Stimulated activated CD4-positive, alpha-beta T cell treated with anti-CD3 and anti-CD28 coated beads, Interleukin-2, amount 100 ng/mL, for 4 hours (primary cell): ENCODE measurements around the gene NSMF.

Source experiments
- DNase-seq: peaks from one replicate; pipeline ENCODE4 v3.0.0-alpha.2; 2020; ENCODE audit warnings: low read depth

NSMF gene

DNA sequence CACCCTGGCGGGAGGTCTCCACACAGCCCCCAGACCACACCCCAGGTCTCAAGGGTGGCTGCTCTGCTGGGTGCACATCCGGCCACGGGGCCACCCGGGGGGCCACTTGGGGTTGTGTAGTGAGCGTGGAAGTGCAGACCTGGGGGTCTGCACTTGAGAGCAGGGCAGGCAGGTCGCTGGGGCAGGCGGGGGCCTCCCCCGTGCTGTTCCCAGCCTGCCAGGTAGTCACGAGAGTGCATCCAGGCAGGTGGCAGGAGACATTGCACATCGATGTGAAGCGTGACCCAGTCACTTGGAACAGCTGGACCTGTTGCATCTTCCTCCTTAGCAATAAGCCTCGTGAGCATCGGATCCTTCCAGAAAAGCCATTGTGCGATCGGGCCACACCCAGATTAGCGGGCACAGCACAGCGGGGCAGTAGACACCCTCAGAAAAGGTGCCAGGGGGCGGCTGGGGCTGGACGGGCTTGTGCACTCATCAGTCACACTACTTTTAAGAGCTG lies 13.2 kb downstream of the NSMF start:
- DNase-seq = no peak

DNA sequence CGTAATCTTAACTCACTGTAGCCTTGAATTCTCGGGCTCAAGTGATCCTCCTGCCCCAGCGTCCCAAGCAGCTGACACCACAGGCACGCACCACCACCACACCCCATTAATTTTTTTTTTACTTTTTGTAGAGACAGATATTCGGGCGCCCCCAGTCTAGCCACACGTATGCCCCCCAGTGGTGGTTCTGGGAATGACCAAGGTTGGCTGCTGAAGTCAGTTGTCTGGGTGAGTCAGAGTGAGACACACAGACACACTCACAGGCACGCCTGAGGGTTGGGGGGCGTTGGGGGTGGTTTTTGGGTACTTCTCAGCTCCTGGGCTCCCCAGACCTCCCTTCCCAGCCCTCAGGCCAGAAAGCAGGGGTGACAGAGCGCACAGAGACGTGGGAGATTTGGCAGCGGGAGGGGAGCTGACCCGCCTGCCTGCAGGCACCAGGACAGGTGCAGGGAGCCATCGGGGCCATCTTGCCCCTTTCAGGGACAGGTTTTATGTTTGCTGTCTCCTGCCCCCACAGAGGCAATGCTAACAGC lies 13.8 kb downstream of the NSMF start:
- peak; percentile 83 for DNase-seq

DNA sequence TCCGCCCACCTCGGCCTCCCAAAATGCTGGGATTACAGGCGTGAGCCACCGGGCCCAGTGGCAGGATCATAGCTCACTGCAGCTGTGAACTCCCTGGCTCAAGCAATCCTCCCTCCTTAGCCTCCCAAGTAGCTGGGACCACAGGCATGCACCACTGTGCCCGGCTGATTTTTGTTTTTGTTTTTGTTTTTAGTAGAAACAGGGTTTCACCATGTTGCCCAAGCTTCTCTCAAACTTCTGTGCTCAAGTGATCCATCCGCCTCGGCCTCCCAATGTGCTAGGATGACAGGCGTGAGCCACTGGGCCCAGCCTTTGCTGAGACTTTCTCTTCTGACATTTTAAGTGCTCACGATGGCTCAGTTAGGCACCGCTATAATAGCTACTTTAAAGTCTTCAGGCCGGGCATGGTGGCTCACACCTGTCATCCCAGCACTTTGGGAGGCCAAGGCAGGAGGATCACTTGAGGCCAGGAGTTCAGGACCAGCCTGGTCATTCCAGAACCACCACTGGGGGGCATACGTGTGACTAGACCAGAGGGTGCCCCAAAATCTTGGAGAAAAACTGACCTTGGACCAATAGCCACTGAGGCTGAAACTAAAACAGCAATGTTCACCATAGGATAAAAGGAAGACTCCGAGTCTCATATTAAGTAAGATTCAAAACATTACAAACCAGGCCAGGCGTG lies 14.9 kb downstream of the NSMF start:
- no peak for DNase-seq

DNA sequence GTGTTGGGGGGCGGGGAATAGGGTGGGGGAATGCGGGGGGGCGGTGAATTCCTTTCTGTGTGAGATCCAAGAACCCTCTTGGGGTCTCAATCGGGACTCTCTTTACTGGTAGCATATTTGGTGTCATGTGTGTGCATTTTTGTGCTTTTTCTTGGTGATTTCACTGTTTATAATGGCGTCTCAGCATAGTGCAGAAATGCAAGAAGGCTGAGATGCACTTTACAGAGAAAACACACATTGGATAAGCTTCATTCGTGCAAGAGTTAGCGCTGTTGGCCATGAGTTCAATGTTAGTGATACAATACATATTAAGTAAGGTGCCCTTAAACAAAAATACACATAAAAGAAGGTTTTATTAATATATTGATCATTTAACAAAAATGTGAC lies 17.2 kb downstream of the NSMF start:
- no peak for DNase-seq

DNA sequence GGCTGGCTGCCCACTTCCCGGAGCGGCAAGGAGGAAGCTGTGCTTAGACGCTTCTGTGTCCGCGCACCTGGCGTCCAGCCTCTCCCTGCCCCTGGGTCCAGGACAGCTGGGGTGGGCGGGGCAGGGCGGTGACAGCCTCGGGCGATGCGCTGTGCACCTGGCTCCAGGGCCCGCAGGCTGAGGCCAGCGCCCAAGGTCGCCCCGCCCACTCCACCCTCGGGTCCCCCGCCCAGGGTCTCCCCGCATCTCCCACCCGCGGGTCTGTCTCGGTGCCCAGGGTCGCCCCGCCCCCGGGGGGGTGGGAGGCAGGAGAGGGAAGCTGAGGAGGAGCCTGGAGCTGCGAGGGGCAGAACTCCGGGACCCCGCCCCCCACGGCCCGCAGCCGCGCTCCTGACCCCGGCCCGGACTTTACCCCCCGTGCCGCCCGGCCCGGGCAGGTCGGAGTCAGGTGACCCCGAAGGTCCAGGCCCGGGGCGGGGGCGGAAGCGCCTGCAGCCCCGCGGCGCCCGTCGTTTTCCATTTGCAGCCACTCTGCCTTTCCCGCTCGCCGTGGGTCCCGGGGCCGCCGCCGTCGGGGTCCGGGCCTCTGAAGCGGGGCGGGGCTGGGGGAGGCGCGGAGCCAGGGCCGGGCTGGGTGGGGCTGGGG lies 17.7 kb downstream of the NSMF start, which contains the start of gene ENTPD8:
TSS of gene ENTPD8 (minus strand) at position 69 of the 646 bp plus-strand sequence. CDS start 3,072 bp downstream, outside the sequence.
- DNase-seq = no peak

DNA sequence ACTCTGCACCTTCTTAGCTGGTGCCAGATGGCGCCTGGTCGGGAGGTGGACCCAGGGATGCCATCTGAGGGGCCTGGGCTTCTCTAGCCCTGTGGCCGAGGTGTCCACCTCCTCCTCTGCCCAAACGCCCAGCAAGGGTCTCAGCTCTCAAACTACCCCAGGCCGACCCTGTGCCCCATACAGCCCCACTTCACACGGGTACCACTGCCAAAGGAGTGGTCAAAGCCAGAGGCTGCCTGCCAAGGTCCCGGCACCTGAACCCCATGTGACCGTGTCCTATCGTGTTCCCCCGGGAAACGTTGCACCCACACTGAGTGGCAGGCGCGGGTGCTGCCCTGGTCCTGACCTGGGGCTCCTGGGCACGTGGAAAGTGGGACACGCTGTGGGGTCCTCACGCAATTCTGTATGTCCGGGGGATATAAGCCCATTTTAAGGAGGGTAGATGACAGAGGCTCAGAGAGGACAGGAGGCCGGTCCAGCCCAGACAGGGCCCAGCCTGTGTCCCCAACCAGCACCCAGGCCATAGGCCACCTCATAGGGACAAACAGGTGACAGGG lies 19.9 kb downstream of the NSMF start:
- DNase-seq = no peak

DNA sequence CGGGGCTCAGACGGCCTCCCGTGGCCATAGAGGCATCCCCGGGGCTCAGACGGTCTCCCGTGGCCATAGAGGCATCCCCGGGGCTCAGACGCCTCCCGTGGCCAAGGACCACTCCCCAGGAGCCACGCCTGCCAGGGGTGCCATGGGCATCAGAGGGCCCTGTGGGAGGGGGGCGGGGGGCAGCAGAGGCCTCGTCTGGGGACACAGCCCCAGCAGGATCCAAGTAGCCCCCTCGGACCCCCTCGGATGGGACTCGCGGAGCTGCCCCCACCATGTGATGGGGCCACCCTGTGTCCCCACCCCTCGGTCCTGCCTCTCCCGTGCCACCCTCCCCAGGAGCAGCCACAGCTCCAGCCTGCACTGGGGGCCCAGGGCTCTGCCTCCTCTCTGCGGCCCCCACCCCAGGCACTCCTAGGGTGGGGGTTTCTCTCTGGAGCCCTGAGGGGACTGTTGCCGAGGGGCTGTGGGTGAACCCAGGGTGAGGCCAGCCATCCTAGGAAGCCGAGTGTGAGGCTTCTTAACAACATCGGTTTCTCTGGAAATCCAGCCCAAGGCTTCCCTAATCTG lies 20.5 kb downstream of the NSMF start:
- DNase-seq = no peak

DNA sequence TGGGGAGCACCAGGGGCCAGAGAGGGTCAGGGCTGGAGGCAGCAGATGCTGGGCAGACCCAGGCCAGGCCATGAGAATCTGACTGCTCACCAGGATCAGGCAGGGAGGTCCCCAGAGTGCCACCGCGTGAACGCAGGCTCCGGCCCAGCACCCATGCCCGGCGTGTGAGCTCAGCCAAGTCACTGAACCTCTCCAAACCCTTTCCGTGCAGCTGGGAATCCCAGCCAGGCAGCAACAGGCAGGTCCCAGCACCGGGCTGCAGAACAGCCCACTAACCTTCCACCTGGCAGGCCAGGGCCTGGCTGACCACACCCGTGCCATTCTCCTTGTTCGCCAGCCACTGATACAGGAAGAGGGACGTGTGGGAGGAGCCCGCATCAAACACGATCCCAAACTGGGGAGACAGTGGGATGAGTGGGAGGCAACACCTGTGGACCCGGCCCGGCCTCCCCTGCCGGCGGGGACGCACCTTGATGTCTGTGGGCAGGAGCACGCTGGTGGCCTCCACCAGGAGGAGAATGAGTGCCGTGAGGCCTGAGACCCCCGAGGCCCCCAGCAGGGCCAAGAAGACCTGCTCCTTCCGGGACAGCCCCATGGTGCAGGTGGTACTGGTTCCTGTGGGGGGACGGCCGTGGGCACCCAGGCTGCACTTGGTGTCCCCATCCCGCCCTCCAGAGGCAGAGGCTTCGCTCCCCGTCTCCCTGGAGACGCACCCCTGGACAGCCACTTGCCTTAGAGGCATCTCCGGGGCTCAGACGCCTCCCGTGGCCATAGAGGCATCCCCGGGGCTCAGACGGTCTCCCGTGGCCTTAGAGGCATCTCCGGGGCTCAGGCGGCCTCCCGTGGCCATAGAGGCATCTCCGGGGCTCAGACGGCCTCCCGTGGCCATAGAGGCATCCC lies 21.2 kb downstream of the NSMF start:
- no peak for DNase-seq

DNA sequence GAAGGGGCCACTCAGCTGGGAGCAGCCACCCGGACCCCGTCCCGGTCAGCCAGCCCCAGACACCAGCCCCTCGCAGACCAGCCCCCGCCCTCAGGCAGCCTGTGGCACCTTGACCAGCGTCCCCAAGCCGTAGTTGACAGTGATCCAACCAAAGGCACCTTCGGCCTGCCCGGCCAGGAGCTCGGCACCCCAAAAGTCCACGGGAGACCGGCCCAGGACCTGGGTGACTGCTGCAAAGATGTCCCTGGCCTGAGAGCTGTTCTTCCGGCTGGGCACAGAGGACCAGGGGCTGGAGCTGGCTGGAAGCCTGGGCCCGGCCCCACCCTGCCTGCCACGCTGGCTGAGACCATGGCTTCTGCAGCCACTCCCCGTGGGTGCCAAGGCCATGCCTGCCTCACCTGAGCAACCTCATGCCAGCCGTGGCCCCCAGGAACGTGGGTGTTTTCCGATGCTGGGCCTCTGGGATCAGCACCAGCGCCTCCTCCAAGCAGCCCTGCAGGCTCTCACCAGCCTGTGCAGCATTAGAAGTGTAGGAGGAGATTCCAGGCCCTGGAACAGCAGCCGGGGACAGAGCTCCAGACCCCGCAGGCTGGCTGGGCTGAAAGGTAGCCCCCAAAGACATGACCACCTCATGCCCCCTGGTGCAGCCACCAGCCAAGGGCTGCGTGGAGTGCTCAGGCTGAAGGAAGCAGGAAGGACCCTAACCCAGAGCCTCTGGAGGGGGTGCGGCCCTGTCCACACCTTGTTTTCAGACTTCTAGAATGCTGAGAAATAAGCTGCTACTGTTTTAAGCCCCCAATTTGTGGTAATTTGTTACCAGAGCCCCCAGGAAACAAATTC lies 22.2 kb downstream of the NSMF start:
- no peak for DNase-seq

DNA sequence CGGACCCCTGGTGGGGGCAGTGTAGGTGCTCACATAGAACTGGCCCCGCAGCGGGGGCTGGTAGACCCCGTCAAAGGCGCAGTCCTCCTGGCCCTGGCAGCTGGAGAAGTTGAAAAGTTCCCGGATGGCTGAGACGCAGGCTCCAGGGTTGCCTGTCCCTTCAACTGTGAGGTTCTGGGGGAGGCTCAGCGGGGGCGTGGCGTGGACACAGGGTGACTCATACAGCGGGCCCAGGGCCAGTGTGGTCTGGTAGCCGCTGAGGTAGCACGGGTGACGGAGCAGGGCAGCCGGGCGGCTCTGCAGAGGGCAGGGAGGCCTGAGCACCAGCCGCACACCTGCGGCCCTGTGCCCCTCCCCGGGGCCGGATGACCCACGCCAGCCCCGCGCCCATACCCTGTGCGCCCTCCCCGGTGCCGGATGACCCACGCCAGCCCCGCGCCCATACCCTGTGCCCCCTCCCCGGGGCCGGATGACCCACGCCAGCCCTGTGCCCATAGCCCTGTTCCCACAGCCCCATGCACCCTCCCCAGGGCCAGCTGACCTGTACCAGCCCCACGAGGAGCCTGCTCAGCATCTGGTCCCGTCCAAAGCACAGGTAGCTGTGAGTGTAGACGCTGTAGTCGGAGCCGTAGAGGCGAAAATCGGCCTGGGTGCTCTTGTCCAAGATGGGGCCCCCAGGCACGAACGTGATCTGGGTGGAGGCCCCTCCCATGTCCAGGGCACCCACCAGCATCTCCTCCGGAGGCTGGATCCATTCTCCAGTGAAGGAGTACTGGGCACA lies 23.0 kb downstream of the NSMF start:
- DNase-seq = no peak

DNA sequence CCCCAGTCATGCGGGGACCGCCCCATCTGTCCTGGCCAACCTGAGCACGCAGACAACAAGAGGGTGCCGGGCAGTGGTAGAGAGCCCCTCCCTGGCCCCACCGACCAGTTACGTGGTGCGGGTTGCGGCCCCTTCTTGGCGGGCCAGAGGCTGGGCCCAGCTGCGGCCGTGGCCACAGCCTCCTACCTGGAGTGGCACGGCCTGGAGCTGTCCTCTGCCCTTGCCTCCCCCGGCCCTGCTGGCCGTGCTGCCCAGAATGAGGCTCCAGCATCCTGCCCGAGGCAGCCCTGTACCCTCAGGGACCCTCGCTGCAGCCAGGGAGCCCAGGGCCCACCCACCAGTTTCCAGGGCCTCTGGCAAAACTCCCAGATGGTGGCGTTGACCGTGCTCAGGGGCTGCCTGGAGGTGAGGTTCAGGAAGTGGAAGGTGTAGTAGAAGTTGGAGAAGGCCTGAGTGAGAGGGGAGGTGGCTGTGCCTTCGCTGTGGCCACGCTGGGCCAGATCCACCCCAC lies 23.7 kb downstream of the NSMF start:
- DNase-seq = no peak

DNA sequence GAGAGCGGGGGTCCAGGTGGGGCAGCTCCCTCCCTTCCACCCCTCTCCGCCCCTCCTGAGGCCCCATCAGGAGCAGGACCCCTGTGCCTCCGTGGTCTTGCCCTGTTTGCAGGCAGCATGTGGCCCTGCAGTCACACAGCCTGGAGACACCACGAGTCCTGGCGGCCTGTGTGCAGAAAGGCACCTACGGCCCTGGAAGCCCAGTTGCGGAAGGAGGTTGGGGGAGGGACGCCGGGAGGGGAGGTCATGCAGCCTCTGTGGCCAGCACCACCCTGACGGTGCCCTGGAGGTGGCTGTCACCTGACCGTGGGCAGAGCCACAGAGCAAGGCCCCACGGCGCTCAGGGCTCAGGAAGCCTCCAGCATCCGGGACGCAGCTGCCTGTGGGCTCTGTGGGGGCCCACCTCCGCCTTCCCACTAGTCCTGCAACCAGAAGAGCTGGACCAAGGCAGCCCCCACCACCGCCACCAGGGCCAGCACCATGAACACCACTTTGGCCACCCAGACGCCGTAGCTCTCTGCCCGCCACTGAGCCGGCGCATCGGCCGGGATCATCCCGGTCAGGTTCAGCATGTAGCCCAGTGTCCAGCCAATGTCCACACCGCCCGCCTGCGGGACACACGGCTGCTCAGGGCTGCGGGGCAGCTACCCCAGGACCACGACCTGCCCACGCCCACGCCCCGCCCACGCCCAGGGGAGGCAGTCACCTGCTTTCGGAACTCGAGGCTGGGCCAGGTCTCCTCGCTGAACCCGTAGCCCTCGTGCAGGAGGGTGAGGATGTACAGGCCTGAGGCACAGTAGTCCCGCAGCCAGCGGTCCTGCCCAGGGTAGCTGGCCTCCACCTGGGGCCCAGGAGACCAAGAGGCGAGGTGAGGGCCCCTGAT lies 24.4 kb downstream of the NSMF start:
- DNase-seq = no peak

DNA sequence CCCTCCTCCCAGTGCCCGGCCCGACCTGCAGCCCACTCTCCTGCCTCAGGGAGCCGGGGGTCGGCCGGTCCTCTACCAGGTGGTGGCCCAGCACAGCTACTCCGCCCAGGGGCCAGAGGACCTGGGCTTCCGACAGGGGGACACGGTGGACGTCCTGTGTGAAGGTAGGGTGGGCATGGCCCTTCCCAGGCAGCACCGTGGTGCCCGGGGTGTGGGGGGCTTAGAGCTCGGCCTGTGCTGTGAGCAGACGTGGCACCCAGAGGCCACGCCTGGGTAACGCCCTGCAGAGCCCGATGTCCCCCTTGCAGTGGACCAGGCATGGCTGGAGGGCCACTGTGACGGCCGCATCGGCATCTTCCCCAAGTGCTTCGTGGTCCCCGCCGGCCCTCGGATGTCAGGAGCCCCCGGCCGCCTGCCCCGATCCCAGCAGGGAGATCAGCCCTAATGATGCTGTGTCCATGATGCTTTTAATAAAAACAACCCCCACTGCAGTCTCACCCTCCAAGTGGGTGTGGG lies 25.2 kb downstream of the NSMF start:
- DNase-seq = no peak

DNA sequence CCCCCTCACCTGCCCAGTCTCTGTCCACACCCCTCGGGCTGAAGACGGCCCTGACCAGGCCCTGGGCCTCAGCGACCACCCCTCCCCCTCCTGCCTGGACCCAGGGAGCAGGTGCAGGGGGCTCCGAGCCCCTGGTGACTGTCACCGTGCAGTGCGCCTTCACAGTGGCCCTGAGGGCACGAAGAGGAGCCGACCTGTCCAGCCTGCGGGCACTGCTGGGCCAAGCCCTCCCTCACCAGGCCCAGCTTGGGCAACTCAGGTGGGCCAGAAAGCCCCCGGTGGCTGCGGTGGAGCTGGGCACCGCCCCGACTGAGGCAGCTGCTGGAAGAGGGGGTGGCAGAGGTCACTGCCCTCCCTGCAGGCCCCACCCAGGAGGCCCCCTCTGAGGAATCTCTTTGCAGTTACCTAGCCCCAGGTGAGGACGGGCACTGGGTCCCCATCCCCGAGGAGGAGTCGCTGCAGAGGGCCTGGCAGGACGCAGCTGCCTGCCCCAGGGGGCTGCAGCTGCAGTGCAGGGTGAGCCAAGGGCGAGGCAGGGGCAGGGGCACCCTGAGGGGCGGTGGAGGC lies 25.7 kb downstream of the NSMF start:
- DNase-seq = no peak

DNA sequence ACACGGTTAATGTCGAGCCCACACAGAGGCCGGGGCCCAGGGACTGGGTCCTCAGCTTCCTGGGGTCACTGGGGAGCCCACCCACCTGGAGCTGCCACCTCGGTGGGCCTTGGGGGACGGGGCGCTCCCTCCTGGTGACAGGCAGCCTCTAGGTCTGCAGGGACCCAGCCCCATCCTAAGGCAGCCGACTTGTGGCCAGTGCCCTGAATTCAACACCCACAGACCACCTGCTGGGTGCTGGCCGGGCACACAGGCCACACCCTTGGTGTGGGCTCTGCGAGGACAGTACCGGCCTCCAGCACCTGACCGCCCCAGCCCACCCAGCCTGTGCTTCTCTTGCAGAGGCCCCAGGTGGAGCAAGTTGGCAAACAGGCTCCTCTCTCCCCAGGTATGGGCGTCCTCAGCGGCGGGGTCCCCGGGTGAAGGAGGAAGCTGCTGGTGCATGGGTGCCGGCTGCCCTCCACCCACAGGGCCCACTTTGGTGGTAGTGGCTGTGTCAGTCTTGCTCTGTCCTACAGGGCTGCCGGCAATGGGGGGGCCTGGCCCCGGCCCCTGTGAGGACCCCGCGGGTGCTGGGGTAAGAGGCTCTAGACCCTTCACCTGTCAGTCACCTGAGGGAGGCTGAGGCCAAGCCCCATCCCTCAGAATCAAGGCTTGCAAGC lies 26.3 kb downstream of the NSMF start:
- no peak for DNase-seq

DNA sequence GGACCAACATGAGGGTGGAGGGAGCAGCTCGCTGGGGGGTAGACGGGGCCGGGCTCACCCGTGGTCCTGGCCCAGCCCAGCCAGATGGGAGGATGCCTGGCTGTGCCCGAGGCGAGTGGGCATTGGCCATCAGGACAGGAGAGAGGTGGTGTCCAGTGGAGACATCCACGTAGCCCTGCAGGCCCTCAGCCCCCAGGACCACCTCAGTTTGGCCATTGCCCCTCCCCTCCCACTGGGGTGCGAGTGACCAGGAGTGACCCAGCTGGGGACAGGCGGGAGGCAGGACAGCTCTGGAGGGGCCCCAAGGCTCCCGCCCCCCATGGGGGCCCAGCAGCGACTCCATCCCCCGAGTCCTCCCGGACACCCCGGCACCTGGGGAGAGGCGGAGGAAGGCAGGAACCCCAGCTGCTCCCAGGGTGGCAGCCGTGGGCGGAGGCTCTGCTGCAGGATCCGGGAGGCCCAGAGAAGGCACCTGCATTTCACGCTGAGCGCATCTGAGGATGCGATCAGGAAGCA lies 27.7 kb downstream of the NSMF start:
- DNase-seq = no peak

DNA sequence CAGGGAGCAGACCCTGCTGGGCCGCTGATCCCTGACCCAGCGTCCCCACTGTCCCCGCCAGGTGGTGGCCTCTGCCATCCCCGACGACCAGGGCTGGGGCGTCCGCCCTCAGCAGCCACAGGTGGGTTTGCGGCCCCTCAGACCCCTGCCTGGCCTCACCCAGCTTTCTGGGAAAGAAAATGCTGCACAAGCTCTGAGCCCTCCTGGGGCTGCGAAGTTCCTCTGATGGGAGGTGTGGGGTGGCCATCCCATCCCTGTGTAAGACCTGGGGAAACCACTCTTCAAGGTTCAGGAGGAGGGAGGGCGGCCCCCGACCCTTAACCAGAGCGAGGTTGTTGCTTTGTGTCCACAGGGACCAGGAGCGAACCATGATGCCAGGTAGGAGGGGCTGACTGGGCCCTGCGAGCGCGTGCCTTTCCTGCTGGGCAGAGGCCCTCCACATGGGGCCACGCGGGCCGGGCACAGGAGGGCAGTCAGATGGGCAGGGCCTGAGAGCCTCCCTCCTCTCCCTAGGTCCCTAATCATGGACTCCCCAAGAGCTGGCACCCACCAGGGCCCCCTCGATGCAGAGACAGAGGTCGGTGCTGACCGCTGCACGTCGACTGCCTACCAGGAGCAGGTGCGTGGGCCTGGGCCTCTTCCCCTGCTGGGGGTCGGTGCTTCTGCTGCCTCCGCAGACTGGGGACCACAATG lies 28.3 kb downstream of the NSMF start:
- no peak for DNase-seq
